Endothelial cell of umbilical vein (primary cell): ENCODE results near the gene MEA1. TPM values are rescaled to one million over a fixed set of nuclear protein-coding genes. Genes with fewer than 3 reads are reported as not detected.

ENCODE experiments used
- BruUV-seq: library from RNA; stranded (reverse); fragments of 400-500 nt; replicated peaks from 2 replicates; lab custom pipeline; 2021; lab: Mats Ljungman, UMichigan
- CTCF ChIA-PET: fragments of 300-600, 350-600 bp; sonication (Branson Sonifier 250); formaldehyde crosslinking; loops from one replicate; lab custom pipeline; 2021; ENCODE audit warnings: antibody characterized with exemption, inconsistent platforms; lab: Charles Lee
- POLR2A ChIA-PET: fragments of 300-600, 350-600 bp; sonication (Branson Sonifier 250); formaldehyde crosslinking; loops from one replicate; lab custom pipeline; 2021; ENCODE audit warnings: antibody characterized with exemption, inconsistent platforms; lab: Charles Lee
- DNase-seq: peaks from one replicate; pipeline ENCODE4 v3.0.0-alpha.2; 2011; ENCODE audit warnings: low read depth, low spot score
- FAIRE-seq: peaks from 2 replicates; lab custom pipeline; 2011; peaks lifted over from hg19 to GRCh38; lab: Jason Lieb, UNC
- H2AFZ ChIP-seq: 2 replicates; pipeline ENCODE4 v1.6.0; 2012; ENCODE audit warnings: low read depth, low read length, control low read depth, inconsistent platforms
- H3K27ac ChIP-seq: 2 replicates; pipeline ENCODE4 v1.5.1; 2011; ENCODE audit warnings: low read depth, mild to moderate bottlenecking, control low read depth, low read length, moderate library complexity; ENCODE audit not compliant: insufficient read depth
- H3K27me3 ChIP-seq, 2 experiments: 2 replicates each; pipeline versions ENCODE4 v1.6.0 to v1.6.1; 2011; ENCODE audit warnings: low read length in 2 of 2, mixed read lengths in 1 of 2; ENCODE audit not compliant: control insufficient read depth in 2 of 2, insufficient read depth in 2 of 2
- H3K36me3 ChIP-seq, 2 experiments: 2 replicates in 1 of 2; 3 replicates in 1 of 2; pipeline ENCODE4 v1.5.1; 2011; ENCODE audit warnings: low read length in 2 of 2, mild to moderate bottlenecking in 1 of 2, moderate library complexity in 1 of 2; ENCODE audit not compliant: control insufficient read depth in 2 of 2, insufficient read depth in 2 of 2; ENCODE audit errors: extremely low read depth in 1 of 2
- H3K4me1 ChIP-seq: 3 replicates; pipeline ENCODE4 v1.5.1; 2011; ENCODE audit warnings: mild to moderate bottlenecking, low read length; ENCODE audit not compliant: control insufficient read depth, insufficient read depth; ENCODE audit errors: extremely low read depth
- H3K4me2 ChIP-seq: 2 replicates; pipeline ENCODE4 v1.6.1; 2011; ENCODE audit warnings: low read length, control low read depth, mixed read lengths; ENCODE audit not compliant: insufficient read depth
- H3K4me3 ChIP-seq, 3 experiments: fragments of 200-600 bp in 1 of 3; sonication (generic), shearing (Covaris generic) in 1 of 3; replicated peaks in 1 of 3; 2 replicates each; pipeline ENCODE4 v1.5.1; 2011 to 2016; ENCODE audit warnings: control low read depth in 3 of 3, low read length in 3 of 3, mild to moderate bottlenecking in 2 of 3, inconsistent platforms in 1 of 3, low read depth in 1 of 3, moderate library complexity in 1 of 3; ENCODE audit not compliant: insufficient read depth in 1 of 3
- H3K79me2 ChIP-seq: 2 replicates; pipeline ENCODE4 v1.6.0; 2012; ENCODE audit warnings: low read length, inconsistent platforms; ENCODE audit not compliant: control insufficient read depth, insufficient read depth
- H3K9ac ChIP-seq: replicated peaks from 2 replicates; pipeline ENCODE3; 2011; ENCODE audit warnings: low read length, control low read depth; ENCODE audit not compliant: insufficient read depth; ENCODE audit errors: extremely low read depth
- H3K9me1 ChIP-seq: replicated peaks from 3 replicates; pipeline ENCODE4 v1.6.0; 2011; ENCODE audit warnings: mild to moderate bottlenecking, low read length; ENCODE audit not compliant: control insufficient read depth, insufficient read depth; ENCODE audit errors: extremely low read depth
- H3K9me3 ChIP-seq: replicated peaks from 2 replicates; pipeline ENCODE4 v1.5.1; 2012; ENCODE audit warnings: low read length, inconsistent platforms; ENCODE audit not compliant: control insufficient read depth, insufficient read depth
- H4K20me1 ChIP-seq: replicated peaks from 2 replicates; pipeline ENCODE3; 2011; ENCODE audit warnings: mild to moderate bottlenecking, low read length; ENCODE audit not compliant: control insufficient read depth, insufficient read depth; ENCODE audit errors: extremely low read depth
- EZH2 ChIP-seq: IDR thresholded peaks from 2 replicates; pipeline ENCODE4 v1.6.1; 2012; ENCODE audit warnings: borderline replicate concordance, low read depth, mild to moderate bottlenecking, moderate library complexity, low read length, inconsistent platforms; ENCODE audit not compliant: severe bottlenecking
- FOS ChIP-seq: IDR thresholded peaks from 2 replicates; pipeline ENCODE4 v1.6.1; 2011; ENCODE audit warnings: mild to moderate bottlenecking, low read length, moderate library complexity, borderline replicate concordance; ENCODE audit not compliant: insufficient read depth
- GATA2 ChIP-seq: IDR thresholded peaks from 2 replicates; pipeline ENCODE4 v1.7.0; 2011; ENCODE audit warnings: low read depth, mild to moderate bottlenecking, moderate library complexity, mixed read lengths, low read length; ENCODE audit not compliant: insufficient read length, insufficient read depth
- POLR2AphosphoS5 ChIP-seq: IDR thresholded peaks from 2 replicates; pipeline ENCODE4 v1.6.1; 2012; ENCODE audit warnings: low read depth, mild to moderate bottlenecking, control low read depth, low read length, moderate library complexity; ENCODE audit not compliant: insufficient read depth
- dilution Hi-C: fragments of 300-500 bp; cut with MboI; formaldehyde crosslinking; loops from one replicate; pipeline ENCODE4 v1.15.0; 2019; ENCODE audit warnings: low sequenced_read_pairs; ENCODE audit not compliant: extremely low pct_ligation_motif_present
- intact Hi-C: fragments of 100-400 bp; cut with micrococcal nuclease; formaldehyde crosslinking; loops from one replicate; pipeline ENCODE4 v1.10.0; 2022
- polyA plus RNA-seq, 4 experiments: library from polyadenylated mRNA; depleted of rRNA in 3 of 4; stranded (reverse) in 3 of 4; unstranded in 1 of 4; fragments of >200 nt; gene quantifications; 2 replicates each; pipeline versions ENCODE4 v1.2.1 to v1.2.3, GENCODE V29; 2011 to 2012; ENCODE audit warnings: missing spikeins in 1 of 4
- total RNA-seq: library from RNA; stranded (reverse); gene quantifications from 2 replicates; pipeline ENCODE4 v1.2.3, GENCODE V29; 2021
- TF ChIP-seq, protein P1 (sequence below), 2 donors: IDR thresholded peaks; 1 replicate in 1 of 2; 2 replicates in 1 of 2; pipeline ENCODE4 v1.5.1; 2011; ENCODE audit warnings: low read length in 2 of 2, mild to moderate bottlenecking in 2 of 2, moderate library complexity in 2 of 2, control low read depth in 1 of 2, inconsistent platforms in 1 of 2, low read depth in 1 of 2; ENCODE audit not compliant: insufficient read depth in 1 of 2; ENCODE audit errors: extremely low read depth in 1 of 2

The MEA1 gene
- total and polyA plus RNA-seq, 2 donors (not counting 3 experiments of a cell fraction or from before 2014, with no cell fraction given): 62.5 to 69.5 TPM

DNA sequence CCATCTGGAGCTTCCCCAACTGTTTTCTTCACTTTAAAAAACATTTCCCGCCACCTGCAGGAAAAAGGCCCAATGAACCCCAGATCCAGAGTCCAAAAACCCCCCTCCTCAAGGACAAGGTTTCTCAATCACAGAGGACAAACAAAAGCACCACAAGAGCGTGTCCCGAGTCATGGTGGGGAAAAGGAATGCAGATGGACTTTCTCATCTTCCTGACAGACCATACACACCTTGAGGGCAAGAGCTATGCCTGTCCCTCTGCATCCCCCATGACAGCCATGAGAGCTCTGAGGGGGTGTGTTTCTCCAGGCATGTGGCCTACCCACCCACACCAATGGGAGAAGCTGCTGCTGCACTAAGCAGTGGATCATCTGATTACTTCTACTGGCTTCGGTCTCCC lies 43.8 kb downstream of the MEA1 start:
- no peak for DNase-seq
- TF ChIP-seq EZH2 (no peak), POLR2AphosphoS5 (no peak)
- TF ChIP-seq, protein P1, sequence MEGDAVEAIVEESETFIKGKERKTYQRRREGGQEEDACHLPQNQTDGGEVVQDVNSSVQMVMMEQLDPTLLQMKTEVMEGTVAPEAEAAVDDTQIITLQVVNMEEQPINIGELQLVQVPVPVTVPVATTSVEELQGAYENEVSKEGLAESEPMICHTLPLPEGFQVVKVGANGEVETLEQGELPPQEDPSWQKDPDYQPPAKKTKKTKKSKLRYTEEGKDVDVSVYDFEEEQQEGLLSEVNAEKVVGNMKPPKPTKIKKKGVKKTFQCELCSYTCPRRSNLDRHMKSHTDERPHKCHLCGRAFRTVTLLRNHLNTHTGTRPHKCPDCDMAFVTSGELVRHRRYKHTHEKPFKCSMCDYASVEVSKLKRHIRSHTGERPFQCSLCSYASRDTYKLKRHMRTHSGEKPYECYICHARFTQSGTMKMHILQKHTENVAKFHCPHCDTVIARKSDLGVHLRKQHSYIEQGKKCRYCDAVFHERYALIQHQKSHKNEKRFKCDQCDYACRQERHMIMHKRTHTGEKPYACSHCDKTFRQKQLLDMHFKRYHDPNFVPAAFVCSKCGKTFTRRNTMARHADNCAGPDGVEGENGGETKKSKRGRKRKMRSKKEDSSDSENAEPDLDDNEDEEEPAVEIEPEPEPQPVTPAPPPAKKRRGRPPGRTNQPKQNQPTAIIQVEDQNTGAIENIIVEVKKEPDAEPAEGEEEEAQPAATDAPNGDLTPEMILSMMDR (IDR thresholded peaks at IDR 0.05; ENCODE audit: extremely low read depth in 1 of 2, insufficient read depth in 1 of 2, low read depth in 1 of 2, low read length in 2 of 2): no peak
- dilution Hi-C loops (no loop called here), intact Hi-C loops (no loop called here)
- H3K27ac ChIP-seq: no peak overlapping the region
- no peak for FAIRE-seq
- H2AFZ ChIP-seq: no peak overlapping the region
- no peak overlapping the region for H3K4me2 ChIP-seq
- H3K9me3 ChIP-seq: no peaks in the 10 kb centered on the region
- BruUV-seq: no TSS peak
- peaks cover 0 to 12% of the 10 kb centered on the region in 2 experiments for H3K36me3 ChIP-seq
- peaks cover 5% of the 10 kb centered on the region for H3K4me1 ChIP-seq
- no peaks in the 10 kb centered on the region for H4K20me1 ChIP-seq
- H3K4me3 ChIP-seq: no peak overlapping the region
- CTCF ChIA-PET: no interaction called here
- no peaks in the 10 kb centered on the region for H3K9me1 ChIP-seq
- POLR2A ChIA-PET: no interaction called here
- no peaks in the 10 kb centered on the region for H3K79me2 ChIP-seq
- H3K27me3 ChIP-seq: no peaks in the 10 kb centered on the region
- H3K9ac ChIP-seq: no peak overlapping the region

DNA sequence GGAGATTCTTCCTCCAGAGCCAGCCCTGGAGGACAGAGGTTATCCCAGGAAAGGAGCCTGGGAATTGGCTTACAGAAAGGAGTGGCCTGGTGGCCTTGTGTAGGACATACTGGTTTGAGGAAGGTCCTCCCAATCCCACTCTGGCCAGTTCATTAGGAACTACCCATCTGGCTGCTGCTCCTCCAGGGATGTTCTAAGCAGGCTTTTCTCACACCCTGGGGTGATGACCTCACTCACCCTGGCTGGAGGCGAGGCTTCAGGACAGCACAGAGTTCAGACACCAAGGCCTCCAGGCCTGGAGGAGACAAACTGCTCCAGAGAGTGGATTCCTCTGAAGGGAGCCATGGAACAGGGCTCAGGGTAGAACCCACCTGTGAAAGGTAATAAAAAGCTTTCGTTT lies 44.3 kb downstream of the MEA1 start:
- BruUV-seq: no TSS peak
- ChIA-PET POLR2A (no interaction called here), CTCF (no interaction called here)
- no peak overlapping the region for H3K4me2 ChIP-seq
- H4K20me1 ChIP-seq: no peaks in the 10 kb centered on the region
- H3K9ac ChIP-seq: no peak overlapping the region
- no peaks in the 10 kb centered on the region for H3K9me1 ChIP-seq
- no peak for DNase-seq
- H3K4me3 ChIP-seq: no peak overlapping the region
- H3K27me3 ChIP-seq: no peaks in the 10 kb centered on the region
- H2AFZ ChIP-seq: no peak overlapping the region
- H3K27ac ChIP-seq: no peak overlapping the region
- peaks cover 0 to 15% of the 10 kb centered on the region in 2 experiments for H3K36me3 ChIP-seq
- H3K79me2 ChIP-seq: no peaks in the 10 kb centered on the region
- TF ChIP-seq, protein P1 (IDR thresholded peaks at IDR 0.05; ENCODE audit: extremely low read depth in 1 of 2, insufficient read depth in 1 of 2, low read depth in 1 of 2, low read length in 2 of 2): no peak
- TF ChIP-seq FOS (no peak), GATA2 (no peak), POLR2AphosphoS5 (no peak), EZH2 (no peak)
- H3K9me3 ChIP-seq: no peaks in the 10 kb centered on the region
- dilution Hi-C loops (no loop called here), intact Hi-C loops (no loop called here)
- peaks cover 5% of the 10 kb centered on the region for H3K4me1 ChIP-seq
- FAIRE-seq: no peak
